ENCODE results near the gene SPC24. TPM values are rescaled to one million over a fixed set of nuclear protein-coding genes. Genes with fewer than 3 reads are reported as not detected.

The SPC24 gene
- total RNA-seq, 1 experiment from 2014 or later, result 33.9 TPM

GRCh38 chr19:11203194-11204075 lies 47.9 kb upstream of the SPC24 start:
- no peak overlapping the region; the same call in 1 of the 2 replicates for H3K9ac ChIP-seq (ENCODE audit: low read length)
- no peaks in the 10 kb centered on the region for H3K79me2 ChIP-seq (ENCODE audit: insufficient read depth, low read length)
- H3K9me3 ChIP-seq (ENCODE audit: control insufficient read depth in 1 of 2, insufficient read depth in 1 of 2, low read depth in 1 of 2, low read length in 2 of 2), result no peaks in the 10 kb centered on the region
- RAD21 ChIA-PET (ENCODE audit: low non-redundant PET in 1 of 2, low total read pairs in 2 of 2, uncharacterized antibody in 2 of 2, unreplicated experiment in 2 of 2), result interaction anchor here in 1 of 2 experiments (0.5 to 1.8 kb wide), 2 partner anchors 65 to 77 kb away, joined by 4 to 5 read pairs; no protein-coding TSS in a partner anchor
- H3K36me3 ChIP-seq (ENCODE audit: control insufficient read depth in 1 of 2, insufficient read depth in 2 of 2, low read length in 2 of 2), result peaks cover 0 to 3% of the 10 kb centered on the region in 2 experiments; a peak in 1 of 4 replicates
- POLR2A ChIA-PET, result no interaction called here
- H3K4me3 ChIP-seq (replicated peaks in 1 of 2; ENCODE audit: low read depth in 1 of 2, low read length in 2 of 2), result no peak overlapping the region
- H3K27me3 ChIP-seq (ENCODE audit: insufficient read depth, low read length), result no peaks in the 10 kb centered on the region
- no peak overlapping the region for H2AFZ ChIP-seq (ENCODE audit: low read depth, low read length, poor library complexity, severe bottlenecking)
- H3K4me2 ChIP-seq (ENCODE audit: low read length), result 0 out of 2 replicates have a peak overlapping the region, but pooled peaks have one; percentile 19
- H3K9me2 ChIP-seq (ENCODE audit: insufficient read depth), result no peaks in the 10 kb centered on the region
- H4K20me1 ChIP-seq (ENCODE audit: insufficient read depth), result no peaks in the 10 kb centered on the region
- intact Hi-C loops (cut with micrococcal nuclease), result loop anchor here (1.0 to 5.0 kb wide), 4 partner anchors 66 to 266 kb away; no protein-coding TSS in a partner anchor
- no peak overlapping the region; the same call in 1 of the 2 replicates for H3K27ac ChIP-seq (ENCODE audit: low read depth, low read length)
- H3K4me1 ChIP-seq (ENCODE audit: control insufficient read depth in 1 of 2, insufficient read depth in 2 of 2, low read length in 2 of 2), result peaks cover 13 to 20% of the 10 kb centered on the region in 2 experiments; a peak in 3 of 4 replicates
- DNase-seq (ENCODE audit: low read depth, low spot score), result no peak
- peak; percentile 88 for ATAC-seq
- CTCF ChIA-PET, result interaction anchor here (0.8 to 1.8 kb wide), 5 partner anchors 47 to 267 kb away, joined by 3 to 11 read pairs (median 3); no protein-coding TSS in a partner anchor
- BruUV-seq (replicated peaks), result no TSS peak
- TF ChIP-seq EGR1 (IDR thresholded peaks at IDR 0.05; ENCODE audit: low read depth) (no peak), YY1 (IDR thresholded peaks at IDR 0.05; ENCODE audit: extremely low read depth, insufficient replicate concordance, low read depth, low read length) (no peak), RAD21 (IDR thresholded peaks at IDR 0.05; ENCODE audit: low read depth) (peak; percentile 89), EZH2phosphoT487 (IDR thresholded peaks at IDR 0.05; ENCODE audit: borderline replicate concordance) (no peak)
- TF ChIP-seq, protein P1, sequence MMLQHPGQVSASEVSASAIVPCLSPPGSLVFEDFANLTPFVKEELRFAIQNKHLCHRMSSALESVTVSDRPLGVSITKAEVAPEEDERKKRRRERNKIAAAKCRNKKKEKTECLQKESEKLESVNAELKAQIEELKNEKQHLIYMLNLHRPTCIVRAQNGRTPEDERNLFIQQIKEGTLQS (IDR thresholded peaks at IDR 0.05), result no peak
- TF ChIP-seq, protein P2, sequence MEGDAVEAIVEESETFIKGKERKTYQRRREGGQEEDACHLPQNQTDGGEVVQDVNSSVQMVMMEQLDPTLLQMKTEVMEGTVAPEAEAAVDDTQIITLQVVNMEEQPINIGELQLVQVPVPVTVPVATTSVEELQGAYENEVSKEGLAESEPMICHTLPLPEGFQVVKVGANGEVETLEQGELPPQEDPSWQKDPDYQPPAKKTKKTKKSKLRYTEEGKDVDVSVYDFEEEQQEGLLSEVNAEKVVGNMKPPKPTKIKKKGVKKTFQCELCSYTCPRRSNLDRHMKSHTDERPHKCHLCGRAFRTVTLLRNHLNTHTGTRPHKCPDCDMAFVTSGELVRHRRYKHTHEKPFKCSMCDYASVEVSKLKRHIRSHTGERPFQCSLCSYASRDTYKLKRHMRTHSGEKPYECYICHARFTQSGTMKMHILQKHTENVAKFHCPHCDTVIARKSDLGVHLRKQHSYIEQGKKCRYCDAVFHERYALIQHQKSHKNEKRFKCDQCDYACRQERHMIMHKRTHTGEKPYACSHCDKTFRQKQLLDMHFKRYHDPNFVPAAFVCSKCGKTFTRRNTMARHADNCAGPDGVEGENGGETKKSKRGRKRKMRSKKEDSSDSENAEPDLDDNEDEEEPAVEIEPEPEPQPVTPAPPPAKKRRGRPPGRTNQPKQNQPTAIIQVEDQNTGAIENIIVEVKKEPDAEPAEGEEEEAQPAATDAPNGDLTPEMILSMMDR (IDR thresholded peaks at IDR 0.05 in 2 of 3, conservative IDR thresholded peaks at IDR 0.05 in 1 of 3; ENCODE audit: borderline replicate concordance in 1 of 3, insufficient read depth in 1 of 3, low read depth in 2 of 3, low read length in 2 of 3), result peak; percentile 69 to 83 (median 77); a peak in 5 of 6 replicates
- TF ChIP-seq, protein P3, sequence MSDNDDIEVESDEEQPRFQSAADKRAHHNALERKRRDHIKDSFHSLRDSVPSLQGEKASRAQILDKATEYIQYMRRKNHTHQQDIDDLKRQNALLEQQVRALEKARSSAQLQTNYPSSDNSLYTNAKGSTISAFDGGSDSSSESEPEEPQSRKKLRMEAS (IDR thresholded peaks at IDR 0.05), result no peak

Data from HCT116 (cell line).